Stimulated activated naive CD8-positive, alpha-beta T cell treated with anti-CD3 and anti-CD28 coated beads, Interleukin-15, Interleukin-2, amounts not matched to agents 100 ng/mL and 50 ng/mL, for 24 hours (primary cell): Measurements from ENCODE around the gene RNF41.

Experiments
- H3K27ac Mint-ChIP-seq: one replicate; pipeline ENCODE4 v1.8.0; 2021; ENCODE audit warnings: mild to moderate bottlenecking, mixed read lengths
- H3K27me3 Mint-ChIP-seq: one replicate; pipeline ENCODE4 v1.8.0; 2021; ENCODE audit warnings: mixed read lengths
- H3K36me3 Mint-ChIP-seq: one replicate; pipeline ENCODE4 v1.8.0; 2021; ENCODE audit warnings: low read depth, mixed read lengths
- H3K4me1 Mint-ChIP-seq: one replicate; pipeline ENCODE4 v1.8.0; 2021; ENCODE audit warnings: low read depth, mixed read lengths
- H3K4me3 Mint-ChIP-seq: one replicate; pipeline ENCODE4 v1.8.0; 2021; ENCODE audit warnings: mild to moderate bottlenecking, mixed read lengths
- H3K9me3 Mint-ChIP-seq: one replicate; pipeline ENCODE4 v1.8.0; 2021; ENCODE audit warnings: mixed read lengths

Gene RNF41

DNA sequence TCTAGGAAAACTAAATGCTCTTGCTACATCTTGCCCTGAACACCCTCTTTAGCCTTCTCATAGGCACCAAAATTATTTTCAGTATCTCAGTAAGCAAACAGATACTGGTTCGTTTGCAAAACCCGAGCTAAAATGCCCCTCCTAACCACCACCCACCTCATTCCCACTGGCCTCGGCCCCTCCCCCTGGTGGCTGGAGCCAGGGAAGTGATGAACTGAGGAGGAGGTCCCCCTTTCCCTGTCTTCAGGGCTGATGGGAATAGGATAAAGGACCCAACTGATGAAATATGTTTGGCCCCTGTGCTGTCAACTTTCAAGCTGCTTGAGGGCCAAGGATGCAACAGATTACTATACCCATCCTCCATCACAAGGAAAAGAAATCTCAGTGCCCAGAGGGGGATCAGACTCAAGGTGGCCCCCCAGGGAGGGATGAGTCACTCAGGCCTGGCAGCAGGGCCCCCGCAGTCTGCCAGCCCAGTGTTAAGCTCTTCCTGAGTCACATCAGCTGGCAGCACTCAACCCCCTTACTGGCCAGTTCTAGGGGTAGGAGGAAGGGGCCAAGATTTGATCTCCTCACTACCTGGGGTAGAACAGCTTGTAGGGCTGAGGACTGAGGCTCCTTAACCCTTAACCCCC is 34.7 kb upstream of the RNF41 start:
- Mint-ChIP-seq H3K27me3 (no peaks in the 10 kb centered on the region), H3K27ac (no peak overlapping the region), H3K4me1 (peaks cover 20% of the 10 kb centered on the region), H3K36me3 (peaks cover 43% of the 10 kb centered on the region), H3K4me3 (peak overlapping the region; percentile 88), H3K9me3 (no peaks in the 10 kb centered on the region)

- Mint-ChIP-seq H3K36me3 (peaks cover 44% of the 10 kb centered on the region), H3K27me3 (no peaks in the 10 kb centered on the region), H3K9me3 (no peaks in the 10 kb centered on the region), H3K4me1 (peaks cover 20% of the 10 kb centered on the region), H3K4me3 (no peak overlapping the region), H3K27ac (no peak overlapping the region)
Observed at GRCh38 chr12:56255671-56256070, 33.9 kb upstream of the RNF41 start.

DNA sequence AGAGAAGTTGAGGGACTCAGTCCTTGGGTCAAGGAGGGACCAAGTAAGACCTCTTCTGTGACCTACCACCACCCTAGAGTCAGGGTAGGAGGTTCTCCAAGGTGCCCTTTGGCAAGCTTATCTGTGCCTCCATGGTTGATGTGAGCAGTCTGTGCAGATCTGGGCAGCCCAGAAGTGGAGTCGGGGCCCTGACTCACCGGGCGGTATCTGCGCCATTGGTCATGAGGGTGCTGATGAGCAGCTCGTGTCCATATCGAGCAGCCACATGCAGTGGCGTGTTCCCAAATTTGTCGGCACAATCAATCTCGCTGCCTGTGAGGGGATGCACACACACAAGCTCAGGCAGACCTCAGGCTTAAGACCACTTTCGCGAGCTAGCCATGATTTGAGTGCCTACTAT is 31.4 kb upstream of the RNF41 start:
- H3K9me3 Mint-ChIP-seq, result no peaks in the 10 kb centered on the region

DNA sequence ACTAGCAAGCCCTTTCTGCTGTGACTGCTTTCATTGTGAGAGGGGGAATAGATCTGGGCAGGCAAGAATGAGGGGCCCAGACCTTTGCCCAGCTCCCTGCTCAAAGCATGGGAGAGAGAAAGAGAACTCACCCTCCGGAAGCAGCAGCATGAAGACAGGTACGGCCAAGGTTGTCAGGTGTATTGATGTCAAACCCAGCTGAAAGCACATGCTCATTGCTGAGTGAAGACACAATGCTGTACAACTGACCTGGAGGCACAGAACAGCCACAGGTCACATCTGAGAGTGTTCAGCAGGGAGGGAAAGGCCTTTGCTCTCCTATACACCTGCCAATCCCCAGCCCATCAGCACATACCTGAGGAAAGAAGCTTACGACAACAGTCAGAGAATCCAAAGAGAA is 30.9 kb upstream of the RNF41 start:
- H3K27me3 Mint-ChIP-seq, result no peaks in the 10 kb centered on the region

More for the DNA sequence above, 31.4 kb upstream of the RNF41 start:
- Mint-ChIP-seq H3K27ac (no peak overlapping the region), H3K36me3 (peaks cover 49% of the 10 kb centered on the region), H3K4me3 (no peak overlapping the region), H3K4me1 (peaks cover 12% of the 10 kb centered on the region), H3K27me3 (no peaks in the 10 kb centered on the region)

DNA sequence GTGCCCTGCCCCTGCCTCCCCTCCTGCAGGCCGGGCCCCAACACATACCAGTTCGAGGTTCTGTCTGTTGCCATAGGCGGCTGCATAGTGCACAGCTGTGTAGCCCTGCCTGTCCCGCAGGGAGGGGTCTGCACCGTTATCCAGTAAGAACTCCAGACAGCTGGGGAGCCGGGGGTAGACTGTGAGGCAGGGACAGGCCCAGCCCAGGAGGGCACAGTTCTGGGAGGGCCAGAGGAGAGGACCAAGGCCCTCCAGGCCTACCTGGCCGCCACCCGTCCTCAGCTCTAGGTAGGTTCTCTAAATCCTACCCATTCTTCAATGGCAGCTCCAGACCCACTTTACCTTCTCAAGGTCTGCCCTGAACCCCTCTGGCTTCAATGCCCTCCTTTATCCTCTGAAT is 27.0 kb upstream of the RNF41 start:
- H3K4me1 Mint-ChIP-seq, result no peaks in the 10 kb centered on the region
- no peaks in the 10 kb centered on the region for H3K27me3 Mint-ChIP-seq
- H3K27ac Mint-ChIP-seq, result no peak overlapping the region
- no peaks in the 10 kb centered on the region for H3K9me3 Mint-ChIP-seq
- H3K4me3 Mint-ChIP-seq, result no peak overlapping the region
- H3K36me3 Mint-ChIP-seq, result peaks cover 45% of the 10 kb centered on the region

More for the DNA sequence above, 30.9 kb upstream of the RNF41 start:
- Mint-ChIP-seq H3K4me1 (peaks cover 12% of the 10 kb centered on the region), H3K27ac (no peak overlapping the region), H3K4me3 (no peak overlapping the region), H3K36me3 (peaks cover 49% of the 10 kb centered on the region), H3K9me3 (no peaks in the 10 kb centered on the region)

GRCh38 chr12:56247923-56248322 is 26.2 kb upstream of the RNF41 start:
- Mint-ChIP-seq H3K4me1 (no peaks in the 10 kb centered on the region), H3K9me3 (no peaks in the 10 kb centered on the region), H3K36me3 (peaks cover 38% of the 10 kb centered on the region), H3K27me3 (no peaks in the 10 kb centered on the region), H3K27ac (no peak overlapping the region), H3K4me3 (no peak overlapping the region)

DNA sequence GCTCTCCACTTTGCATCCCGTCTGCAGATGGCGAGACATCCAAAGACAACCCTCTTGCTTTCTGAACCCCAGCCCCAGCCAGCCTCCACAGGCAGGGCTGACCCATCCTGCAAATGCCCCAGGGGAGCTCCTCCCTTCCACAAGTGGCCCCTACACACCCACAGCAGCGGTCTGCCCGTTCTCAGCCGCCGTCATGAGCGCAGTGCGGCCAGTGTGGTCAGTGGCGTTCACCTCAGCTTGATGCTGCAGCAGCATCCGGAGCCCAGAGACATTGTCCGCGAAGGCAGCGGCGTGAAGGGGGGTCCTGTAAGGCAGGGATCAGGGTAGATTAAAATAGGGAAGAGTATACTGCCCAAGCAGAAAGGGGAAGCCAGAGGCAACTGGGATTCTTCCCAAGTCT is 22.8 kb upstream of the RNF41 start:
- Mint-ChIP-seq H3K27me3 (no peaks in the 10 kb centered on the region), H3K4me1 (no peaks in the 10 kb centered on the region)

DNA sequence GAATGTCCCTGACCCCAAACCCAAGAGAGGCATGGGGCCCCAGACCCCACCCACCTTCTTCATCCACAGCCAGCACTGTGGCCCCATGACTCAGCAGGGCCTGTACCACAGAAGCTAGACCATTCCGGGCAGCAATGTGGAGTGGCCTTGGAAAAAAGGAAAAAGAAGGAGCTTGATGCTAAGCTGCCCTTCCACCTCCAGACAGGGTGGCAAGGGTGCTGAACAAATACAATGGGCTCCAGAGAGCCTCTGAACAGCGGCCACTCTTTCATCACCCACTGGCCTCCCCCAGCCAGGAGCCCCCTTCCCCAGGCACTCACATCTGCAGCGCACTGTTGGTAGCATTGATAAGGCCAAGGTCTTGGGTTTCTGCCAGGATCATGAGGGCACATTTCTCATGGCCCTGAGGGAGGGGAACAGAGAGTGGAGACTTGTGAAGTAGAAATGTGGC is 22.0 kb upstream of the RNF41 start:
- Mint-ChIP-seq H3K9me3 (no peaks in the 10 kb centered on the region), H3K27ac (no peak overlapping the region), H3K36me3 (peaks cover 22% of the 10 kb centered on the region), H3K4me1 (no peaks in the 10 kb centered on the region), H3K4me3 (no peak overlapping the region), H3K27me3 (no peaks in the 10 kb centered on the region)

More for the DNA sequence above, 22.8 kb upstream of the RNF41 start:
- Mint-ChIP-seq H3K9me3 (no peaks in the 10 kb centered on the region), H3K4me3 (no peak overlapping the region), H3K36me3 (peaks cover 28% of the 10 kb centered on the region), H3K27ac (no peak overlapping the region)

DNA sequence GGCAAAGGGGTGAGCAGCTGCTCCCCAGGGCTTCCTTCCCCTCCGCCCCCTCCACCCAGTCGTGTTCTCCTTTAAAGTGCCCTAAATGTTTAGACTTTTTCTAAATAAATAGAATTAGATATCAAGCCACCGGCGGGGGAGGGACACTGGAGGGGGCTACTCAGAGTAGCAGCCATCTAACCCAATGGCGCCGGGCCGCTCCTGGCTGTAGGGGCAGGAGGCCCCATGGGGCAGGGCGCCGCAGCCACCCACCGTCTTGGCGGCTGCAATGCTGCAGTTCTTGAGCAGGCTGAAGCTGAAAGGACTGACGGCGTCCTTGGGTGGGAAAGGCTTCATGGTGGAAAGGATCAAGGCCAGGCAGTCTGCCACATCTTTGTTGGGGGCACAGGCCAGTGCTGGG is 21.3 kb upstream of the RNF41 start:
- Mint-ChIP-seq H3K4me3 (no peak overlapping the region), H3K9me3 (no peaks in the 10 kb centered on the region), H3K36me3 (peaks cover 22% of the 10 kb centered on the region), H3K4me1 (no peaks in the 10 kb centered on the region), H3K27me3 (no peaks in the 10 kb centered on the region), H3K27ac (no peak overlapping the region)

DNA sequence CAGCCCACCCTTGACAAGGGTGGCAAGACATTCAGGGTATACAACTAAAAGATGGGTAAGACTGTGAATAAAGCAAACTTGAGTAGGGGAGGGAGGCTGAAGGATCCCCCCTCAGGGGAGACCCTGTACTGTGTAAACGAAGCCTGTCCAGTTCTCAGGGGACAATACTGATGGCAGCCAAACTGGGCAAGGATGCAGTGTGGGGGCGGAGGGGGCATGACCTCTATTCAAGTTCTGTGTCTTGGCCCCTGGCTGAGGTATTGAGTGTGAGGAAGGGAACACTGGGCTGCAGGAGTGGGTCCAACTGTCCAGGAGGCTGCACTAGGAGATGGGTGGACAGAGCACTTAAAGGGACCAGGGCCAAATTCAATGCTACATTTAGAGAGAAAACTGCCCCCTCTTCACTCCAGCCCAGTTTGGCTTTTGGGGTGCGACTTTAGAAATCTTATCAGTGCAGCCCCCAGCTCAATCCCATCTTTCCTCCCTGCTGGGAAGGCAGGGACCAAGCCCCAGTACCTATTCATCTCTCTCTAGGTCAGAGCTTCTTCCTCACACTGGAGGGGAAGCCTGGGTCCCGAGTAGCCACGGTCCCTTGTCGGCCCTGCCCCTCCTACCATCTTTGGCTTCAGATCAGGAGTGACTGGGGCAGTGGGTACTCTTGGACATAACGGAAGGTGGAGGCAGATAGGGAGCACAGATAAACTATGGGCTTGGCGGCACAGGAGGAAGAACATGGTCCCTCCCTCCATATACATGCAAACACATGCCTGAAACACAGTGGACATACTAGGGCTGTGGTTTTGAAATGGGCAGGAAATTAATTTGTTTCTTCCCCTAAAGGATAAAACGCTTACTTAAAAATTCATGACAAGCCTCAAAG is 19.9 kb upstream of the RNF41 start:
- no peaks in the 10 kb centered on the region for H3K4me1 Mint-ChIP-seq
- H3K9me3 Mint-ChIP-seq, result no peaks in the 10 kb centered on the region
- no peaks in the 10 kb centered on the region for H3K27me3 Mint-ChIP-seq
- H3K27ac Mint-ChIP-seq, result no peak overlapping the region
- no peak overlapping the region for H3K4me3 Mint-ChIP-seq
- peaks cover 22% of the 10 kb centered on the region for H3K36me3 Mint-ChIP-seq

DNA sequence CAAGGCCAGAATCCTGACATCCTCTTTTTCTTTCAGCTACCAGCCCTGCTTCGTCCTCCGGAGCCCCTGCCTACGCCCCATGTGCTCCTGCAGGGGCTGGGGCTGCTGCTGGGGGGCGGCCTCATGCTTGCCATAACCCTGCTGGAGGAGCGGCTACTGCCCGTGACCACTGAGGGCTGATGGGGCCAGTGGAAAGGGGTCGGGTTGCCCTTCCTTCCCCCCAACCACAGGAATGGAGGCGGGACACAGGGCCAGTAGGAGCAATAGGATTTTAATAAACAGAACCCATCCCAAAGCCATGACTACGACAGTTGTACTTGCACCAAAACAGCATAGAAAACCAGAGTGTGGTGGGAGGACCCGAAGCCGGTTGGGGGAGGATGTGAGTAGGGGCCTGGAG is 15.8 kb upstream of the RNF41 start:
- no peaks in the 10 kb centered on the region for H3K4me1 Mint-ChIP-seq
- H3K27me3 Mint-ChIP-seq, result no peaks in the 10 kb centered on the region
- peaks cover 6% of the 10 kb centered on the region for H3K36me3 Mint-ChIP-seq
- no peak overlapping the region for H3K4me3 Mint-ChIP-seq
- H3K9me3 Mint-ChIP-seq, result no peaks in the 10 kb centered on the region
- H3K27ac Mint-ChIP-seq, result no peak overlapping the region

- H3K4me1 Mint-ChIP-seq, result no peaks in the 10 kb centered on the region
- H3K4me3 Mint-ChIP-seq, result no peak overlapping the region
- H3K9me3 Mint-ChIP-seq, result no peaks in the 10 kb centered on the region
- H3K27ac Mint-ChIP-seq, result no peak overlapping the region
- H3K27me3 Mint-ChIP-seq, result no peaks in the 10 kb centered on the region
- H3K36me3 Mint-ChIP-seq, result peaks cover 3% of the 10 kb centered on the region
Observed at GRCh38 chr12:56236985-56237384, 15.3 kb upstream of the RNF41 start.

GRCh38 chr12:56236091-56236490 is 14.4 kb upstream of the RNF41 start:
- Mint-ChIP-seq H3K4me1 (no peaks in the 10 kb centered on the region), H3K4me3 (no peak overlapping the region), H3K36me3 (no peaks in the 10 kb centered on the region), H3K27ac (no peak overlapping the region), H3K9me3 (no peaks in the 10 kb centered on the region), H3K27me3 (no peaks in the 10 kb centered on the region)

DNA sequence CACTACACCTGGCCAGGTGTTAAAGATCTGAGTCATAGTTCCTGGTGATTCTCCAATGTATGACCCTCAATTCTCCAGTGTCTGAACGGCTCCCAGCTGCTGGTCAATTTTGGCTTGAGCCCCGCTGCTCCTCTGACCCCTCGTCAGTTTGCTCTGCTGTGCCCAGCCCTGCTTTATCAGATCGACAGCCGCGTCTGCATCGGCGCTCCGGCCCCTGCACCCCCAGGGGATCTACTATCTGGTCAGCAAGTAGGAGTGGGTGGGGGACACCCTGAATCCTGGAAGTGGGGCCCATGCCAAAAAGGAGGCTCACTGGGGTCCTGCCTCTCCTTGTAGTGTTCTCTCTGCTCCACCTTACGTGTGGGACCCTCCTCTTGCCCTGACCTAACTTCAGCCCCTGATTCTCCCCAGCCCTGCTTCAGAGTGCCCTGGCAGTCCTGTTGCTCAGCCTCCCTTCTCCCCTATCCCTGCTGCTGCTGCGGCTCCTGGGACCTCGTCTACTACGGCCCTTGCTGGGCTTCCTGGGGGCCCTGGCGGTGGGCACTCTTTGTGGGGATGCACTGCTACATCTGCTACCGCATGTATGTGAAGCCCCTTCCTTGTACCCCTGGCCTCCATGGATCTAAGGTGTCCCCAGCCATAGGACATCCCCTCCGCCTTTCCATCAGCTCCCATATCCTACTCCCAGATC is 13.2 kb upstream of the RNF41 start:
- H3K4me3 Mint-ChIP-seq, result no peak overlapping the region
- no peaks in the 10 kb centered on the region for H3K4me1 Mint-ChIP-seq
- H3K27ac Mint-ChIP-seq, result no peak overlapping the region
- H3K27me3 Mint-ChIP-seq, result no peaks in the 10 kb centered on the region
- H3K36me3 Mint-ChIP-seq, result no peaks in the 10 kb centered on the region
- H3K9me3 Mint-ChIP-seq, result no peaks in the 10 kb centered on the region

- Mint-ChIP-seq H3K9me3 (no peaks in the 10 kb centered on the region), H3K27me3 (no peaks in the 10 kb centered on the region), H3K27ac (no peak overlapping the region), H3K4me3 (no peak overlapping the region), H3K36me3 (peaks cover 13% of the 10 kb centered on the region), H3K4me1 (no peaks in the 10 kb centered on the region)
Observed at GRCh38 chr12:56231184-56231582, 9.5 kb upstream of the RNF41 start.
